ENCODE results near the gene SH3RF3.
A peak's percentile ranks its signal among the peaks of the same experiment; 100 is the strongest.

Gene SH3RF3

GRCh38 chr2:109347626-109348025 is 218.6 kb downstream of the SH3RF3 start:
- no peak for TF ChIP-seq CTCF (IDR thresholded peaks at IDR 0.05; ENCODE audit: insufficient read depth, low read length, poor library complexity, severe bottlenecking)
- no peak for DNase-seq (ENCODE audit: extremely low read depth, insufficient read length)
- H3K4me3 ChIP-seq (replicated peaks; ENCODE audit: low read depth, low read length): no peak overlapping the region
- H3K36me3 ChIP-seq (ENCODE audit: control insufficient read depth, insufficient read depth, low read length): no peaks in the 10 kb centered on the region
- no peaks in the 10 kb centered on the region for H3K27me3 ChIP-seq (replicated peaks; ENCODE audit: control insufficient read depth, insufficient read depth, low read length)

- TF ChIP-seq CTCF (IDR thresholded peaks at IDR 0.05; ENCODE audit: insufficient read depth, low read length, poor library complexity, severe bottlenecking): no peak
- no peak overlapping the region for H3K4me3 ChIP-seq (replicated peaks; ENCODE audit: low read depth, low read length)
- DNase-seq (ENCODE audit: extremely low read depth, insufficient read length): no peak
- H3K36me3 ChIP-seq (ENCODE audit: control insufficient read depth, insufficient read depth, low read length): no peaks in the 10 kb centered on the region
- no peaks in the 10 kb centered on the region for H3K27me3 ChIP-seq (replicated peaks; ENCODE audit: control insufficient read depth, insufficient read depth, low read length)
These were observed 219.2 kb downstream of the SH3RF3 start for GRCh38 chr2:109348190-109348589.

GRCh38 chr2:109348671-109349502 is 219.9 kb downstream of the SH3RF3 start:
- no peak for DNase-seq (ENCODE audit: extremely low read depth, insufficient read length)
- Histone ChIP-seq H3K27me3 (replicated peaks; ENCODE audit: control insufficient read depth, insufficient read depth, low read length) (no peaks in the 10 kb centered on the region), H3K36me3 (ENCODE audit: control insufficient read depth, insufficient read depth, low read length) (no peaks in the 10 kb centered on the region), H3K4me3 (replicated peaks; ENCODE audit: low read depth, low read length) (no peak overlapping the region)
- no peak for TF ChIP-seq CTCF (IDR thresholded peaks at IDR 0.05; ENCODE audit: insufficient read depth, low read length, poor library complexity, severe bottlenecking)

- H3K27me3 ChIP-seq (replicated peaks; ENCODE audit: control insufficient read depth, insufficient read depth, low read length): no peaks in the 10 kb centered on the region
- no peak for DNase-seq (ENCODE audit: extremely low read depth, insufficient read length)
- H3K36me3 ChIP-seq (ENCODE audit: control insufficient read depth, insufficient read depth, low read length): no peaks in the 10 kb centered on the region
- H3K4me3 ChIP-seq (replicated peaks; ENCODE audit: low read depth, low read length): no peak overlapping the region
- TF ChIP-seq CTCF (IDR thresholded peaks at IDR 0.05; ENCODE audit: insufficient read depth, low read length, poor library complexity, severe bottlenecking): peak; percentile 25
These were observed 220.8 kb downstream of the SH3RF3 start for GRCh38 chr2:109349503-109350465.

- Histone ChIP-seq H3K36me3 (ENCODE audit: control insufficient read depth, insufficient read depth, low read length) (no peaks in the 10 kb centered on the region), H3K4me3 (replicated peaks; ENCODE audit: low read depth, low read length) (no peak overlapping the region), H3K27me3 (replicated peaks; ENCODE audit: control insufficient read depth, insufficient read depth, low read length) (no peaks in the 10 kb centered on the region)
- DNase-seq (ENCODE audit: extremely low read depth, insufficient read length): no peak
- no peak for TF ChIP-seq CTCF (IDR thresholded peaks at IDR 0.05; ENCODE audit: insufficient read depth, low read length, poor library complexity, severe bottlenecking)
These were observed 221.5 kb downstream of the SH3RF3 start for GRCh38 chr2:109350526-109350925.
